ENCODE results near the gene OGG1.

DNA sequence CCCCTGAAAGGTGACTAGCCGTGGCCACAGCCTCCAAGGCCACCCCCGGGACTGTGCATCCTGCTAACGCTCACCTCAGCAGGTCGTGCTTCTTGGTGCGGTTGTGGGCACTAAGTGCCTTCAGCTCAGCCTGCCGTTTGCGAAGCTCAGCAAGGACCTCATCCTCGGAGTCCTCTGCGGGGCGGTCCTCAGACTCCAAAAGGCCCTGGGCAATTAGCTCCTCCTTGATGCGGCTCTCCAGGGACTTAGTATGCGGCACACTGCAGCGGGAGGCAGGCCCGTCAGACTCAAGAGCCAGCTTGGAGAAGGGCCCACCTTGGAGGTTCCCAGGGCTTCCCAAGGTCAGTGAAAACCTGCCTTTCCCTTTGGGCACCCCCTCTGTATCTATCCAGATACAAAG lies 34.2 kb downstream of the OGG1 start:
- TF ChIP-seq POLR2A (IDR thresholded peaks at IDR 0.05; ENCODE audit: low read length), result no peak
- no peak for TF ChIP-seq GATA1 (IDR thresholded peaks at IDR 0.05; ENCODE audit: low read depth, low read length)
